Astrocyte (in vitro differentiated cells and primary cell): ENCODE measurements around the gene SUGCT. TPM values are rescaled to one million over a fixed set of nuclear protein-coding genes. Genes with fewer than 3 reads are reported as not detected.
A peak's percentile ranks its signal among the peaks of the same experiment; 100 is the strongest.

Experiments used
- DNase-seq: peaks from one replicate; pipeline ENCODE4 v3.0.0-alpha.2; 2010; ENCODE audit warnings: low read depth
- FAIRE-seq: peaks from 2 replicates; lab custom pipeline; 2011; peaks lifted over from hg19 to GRCh38; lab: Jason Lieb, UNC
- H2AFZ ChIP-seq: 2 replicates; pipeline ENCODE4 v1.6.0; 2012; ENCODE audit warnings: low read depth, low read length, inconsistent platforms
- H3K27ac ChIP-seq: 2 replicates; pipeline ENCODE4 v1.5.1; 2011; ENCODE audit warnings: low read depth, low read length, inconsistent platforms
- H3K27me3 ChIP-seq: 2 replicates; pipeline ENCODE4 v1.6.0; 2011; ENCODE audit warnings: low read length, inconsistent platforms; ENCODE audit not compliant: insufficient read depth
- H3K36me3 ChIP-seq: 2 replicates; pipeline ENCODE4 v1.5.1; 2011; ENCODE audit warnings: low read length, inconsistent platforms; ENCODE audit not compliant: insufficient read depth
- H3K4me1 ChIP-seq: 2 replicates; pipeline ENCODE4 v1.5.1; 2011; ENCODE audit warnings: low read length, inconsistent platforms; ENCODE audit not compliant: insufficient read depth
- H3K4me2 ChIP-seq: 2 replicates; pipeline ENCODE4 v1.6.0; 2012; ENCODE audit warnings: low read length, inconsistent platforms
- H3K4me3 ChIP-seq: 2 replicates; pipeline ENCODE4 v1.5.1; 2011; ENCODE audit warnings: low read depth, mild to moderate bottlenecking, low read length, inconsistent platforms; ENCODE audit not compliant: insufficient read depth
- H3K79me2 ChIP-seq: 2 replicates; pipeline ENCODE4 v1.6.0; 2012; ENCODE audit warnings: mild to moderate bottlenecking, low read length, inconsistent platforms; ENCODE audit not compliant: insufficient read depth
- H3K9ac ChIP-seq: 2 replicates; pipeline ENCODE4 v1.6.0; 2012; ENCODE audit warnings: mild to moderate bottlenecking, low read length, inconsistent platforms
- H3K9me3 ChIP-seq: 2 replicates; pipeline ENCODE4 v1.5.1; 2012; ENCODE audit warnings: low read depth, mild to moderate bottlenecking, low read length, inconsistent platforms; ENCODE audit not compliant: insufficient read depth
- H4K20me1 ChIP-seq: 2 replicates; pipeline ENCODE4 v1.6.0; 2012; ENCODE audit warnings: low read length, inconsistent platforms; ENCODE audit not compliant: insufficient read depth
- H3K27ac Mint-ChIP-seq: one replicate; pipeline ENCODE4 v1.8.0; 2021; ENCODE audit warnings: mild to moderate bottlenecking, mixed read lengths; ENCODE audit not compliant: unreplicated experiment
- H3K27me3 Mint-ChIP-seq: one replicate; pipeline ENCODE4 v1.8.0; 2021; ENCODE audit warnings: low read depth, mixed read lengths; ENCODE audit not compliant: unreplicated experiment
- H3K36me3 Mint-ChIP-seq: one replicate; pipeline ENCODE4 v1.8.0; 2021; ENCODE audit warnings: low read depth, mixed read lengths; ENCODE audit not compliant: unreplicated experiment
- H3K4me1 Mint-ChIP-seq: one replicate; pipeline ENCODE4 v1.8.0; 2021; ENCODE audit warnings: low read depth, mixed read lengths; ENCODE audit not compliant: unreplicated experiment
- H3K4me3 Mint-ChIP-seq: one replicate; pipeline ENCODE4 v1.8.0; 2021; ENCODE audit warnings: mild to moderate bottlenecking, moderate library complexity, mixed read lengths; ENCODE audit not compliant: unreplicated experiment
- H3K9me3 Mint-ChIP-seq: one replicate; pipeline ENCODE4 v1.8.0; 2021; ENCODE audit warnings: mild to moderate bottlenecking, mixed read lengths; ENCODE audit not compliant: unreplicated experiment
- EZH2 ChIP-seq: IDR thresholded peaks from 2 replicates; pipeline ENCODE4 v1.6.1; 2012; ENCODE audit warnings: mild to moderate bottlenecking, low read length, inconsistent platforms; ENCODE audit not compliant: insufficient read depth
- total RNA-seq: library from RNA; stranded (reverse); gene quantifications from 2 replicates; pipeline ENCODE4 v1.2.1, GENCODE V29; 2021
- TF ChIP-seq, protein P1 (sequence below): IDR thresholded peaks from 2 replicates; pipeline ENCODE4 v1.5.1; 2011; ENCODE audit warnings: low read depth, mild to moderate bottlenecking, inconsistent platforms, low read length, moderate library complexity; ENCODE audit not compliant: insufficient read depth

SUGCT gene
- total RNA-seq, 1 donor from 2014 or later, result 15.5 TPM

DNA sequence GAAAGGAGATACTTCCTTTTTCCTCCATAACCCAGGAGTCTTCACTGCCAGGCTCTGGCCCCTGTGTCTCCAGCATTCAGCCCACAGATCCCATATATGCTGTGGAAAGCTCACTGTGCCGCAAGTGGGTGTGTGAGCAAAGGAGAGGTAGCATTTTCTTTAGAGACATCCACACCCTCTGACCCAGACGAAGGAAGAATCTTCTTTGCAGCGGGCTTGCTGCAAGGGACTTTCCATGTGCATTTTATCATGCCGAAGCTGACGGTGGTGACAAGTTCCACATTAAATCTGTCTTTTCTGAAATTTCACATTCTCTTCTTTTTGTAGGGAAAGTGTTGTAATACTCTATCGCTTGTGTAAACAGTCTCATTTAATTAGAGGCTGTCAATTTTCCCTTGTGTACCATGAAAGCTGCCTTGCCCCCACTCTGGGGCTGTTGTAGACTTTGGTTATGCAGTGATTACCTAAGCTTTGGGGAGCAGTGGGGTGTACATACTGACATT, 409.5 kb downstream of the SUGCT start:
- Mint-ChIP-seq H3K36me3 (no peaks in the 10 kb centered on the region), H3K9me3 (peaks cover 2% of the 10 kb centered on the region), H3K4me3 (no peak overlapping the region), H3K27ac (no peak overlapping the region), H3K4me1 (peaks cover 35% of the 10 kb centered on the region), H3K27me3 (no peaks in the 10 kb centered on the region)
- Histone ChIP-seq H3K4me3 (no peak overlapping the region), H3K79me2 (no peaks in the 10 kb centered on the region), H4K20me1 (no peaks in the 10 kb centered on the region), H3K9me3 (no peaks in the 10 kb centered on the region), H3K27ac (no peak overlapping the region), H3K9ac (no peak overlapping the region), H3K4me1 (no peaks in the 10 kb centered on the region), H2AFZ (no peak overlapping the region), H3K27me3 (no peaks in the 10 kb centered on the region), H3K4me2 (no peak overlapping the region), H3K36me3 (no peaks in the 10 kb centered on the region)
- TF ChIP-seq, protein P1, sequence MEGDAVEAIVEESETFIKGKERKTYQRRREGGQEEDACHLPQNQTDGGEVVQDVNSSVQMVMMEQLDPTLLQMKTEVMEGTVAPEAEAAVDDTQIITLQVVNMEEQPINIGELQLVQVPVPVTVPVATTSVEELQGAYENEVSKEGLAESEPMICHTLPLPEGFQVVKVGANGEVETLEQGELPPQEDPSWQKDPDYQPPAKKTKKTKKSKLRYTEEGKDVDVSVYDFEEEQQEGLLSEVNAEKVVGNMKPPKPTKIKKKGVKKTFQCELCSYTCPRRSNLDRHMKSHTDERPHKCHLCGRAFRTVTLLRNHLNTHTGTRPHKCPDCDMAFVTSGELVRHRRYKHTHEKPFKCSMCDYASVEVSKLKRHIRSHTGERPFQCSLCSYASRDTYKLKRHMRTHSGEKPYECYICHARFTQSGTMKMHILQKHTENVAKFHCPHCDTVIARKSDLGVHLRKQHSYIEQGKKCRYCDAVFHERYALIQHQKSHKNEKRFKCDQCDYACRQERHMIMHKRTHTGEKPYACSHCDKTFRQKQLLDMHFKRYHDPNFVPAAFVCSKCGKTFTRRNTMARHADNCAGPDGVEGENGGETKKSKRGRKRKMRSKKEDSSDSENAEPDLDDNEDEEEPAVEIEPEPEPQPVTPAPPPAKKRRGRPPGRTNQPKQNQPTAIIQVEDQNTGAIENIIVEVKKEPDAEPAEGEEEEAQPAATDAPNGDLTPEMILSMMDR, result no peak
- TF ChIP-seq EZH2, result no peak
- FAIRE-seq, result no peak
- no peak for DNase-seq

DNA sequence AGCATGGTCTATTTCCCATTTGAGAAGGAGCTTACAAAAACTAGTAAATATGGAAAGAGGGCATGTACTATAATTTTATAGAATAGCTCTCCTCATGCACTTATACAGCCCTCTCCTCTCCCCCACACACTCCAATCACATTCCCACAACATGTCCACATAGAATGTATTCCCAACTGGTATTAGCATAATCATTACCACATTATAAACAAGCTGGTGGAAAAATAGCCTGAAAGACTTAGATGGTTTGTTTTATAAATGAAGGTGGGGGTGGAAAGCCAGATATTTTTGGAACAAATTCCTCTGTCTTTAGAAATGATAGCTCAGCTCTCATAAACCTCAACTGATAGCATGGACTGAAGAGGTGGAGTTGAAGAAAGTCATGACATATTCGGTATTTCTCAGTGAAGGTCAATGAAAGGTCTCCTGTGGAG, 410.1 kb downstream of the SUGCT start:
- Histone ChIP-seq H3K9me3 (no peaks in the 10 kb centered on the region), H3K4me1 (no peaks in the 10 kb centered on the region), H3K27ac (no peak overlapping the region), H3K4me2 (no peak overlapping the region), H3K79me2 (no peaks in the 10 kb centered on the region), H3K4me3 (no peak overlapping the region), H3K36me3 (no peaks in the 10 kb centered on the region), H3K9ac (no peak overlapping the region), H4K20me1 (no peaks in the 10 kb centered on the region), H2AFZ (no peak overlapping the region), H3K27me3 (no peaks in the 10 kb centered on the region)
- Mint-ChIP-seq H3K4me3 (no peak overlapping the region), H3K9me3 (peaks cover 2% of the 10 kb centered on the region), H3K36me3 (no peaks in the 10 kb centered on the region), H3K27me3 (no peaks in the 10 kb centered on the region), H3K4me1 (peaks cover 35% of the 10 kb centered on the region), H3K27ac (no peak overlapping the region)
- DNase-seq (peak; percentile 84), FAIRE-seq (no peak)
- TF ChIP-seq EZH2, result no peak
- TF ChIP-seq, protein P1, result no peak

DNA sequence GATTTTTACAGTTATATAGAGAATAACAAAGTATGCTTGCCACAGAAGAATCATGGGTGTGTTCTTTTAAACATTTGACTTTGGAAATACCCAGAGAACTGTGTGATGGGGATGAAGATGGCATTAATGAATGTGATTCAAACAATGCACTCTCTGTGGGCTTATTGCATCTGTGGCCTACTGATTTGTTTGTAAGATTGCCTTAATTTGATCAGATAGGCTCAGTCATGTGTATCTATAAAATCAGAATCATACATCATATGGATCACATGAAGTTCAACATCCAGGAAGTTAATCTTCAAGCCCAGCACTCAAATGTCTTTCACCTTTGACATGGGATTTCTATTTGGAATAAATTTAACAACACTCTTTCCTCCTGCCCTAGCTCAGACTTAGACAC, 410.9 kb downstream of the SUGCT start:
- Histone ChIP-seq H3K9ac (no peak overlapping the region), H3K27ac (no peak overlapping the region), H3K4me3 (no peak overlapping the region), H3K4me1 (no peaks in the 10 kb centered on the region), H3K4me2 (no peak overlapping the region), H3K27me3 (no peaks in the 10 kb centered on the region), H3K79me2 (no peaks in the 10 kb centered on the region), H3K9me3 (no peaks in the 10 kb centered on the region), H2AFZ (no peak overlapping the region), H4K20me1 (no peaks in the 10 kb centered on the region), H3K36me3 (no peaks in the 10 kb centered on the region)
- Mint-ChIP-seq H3K4me1 (peaks cover 35% of the 10 kb centered on the region), H3K27ac (peak overlapping the region; percentile 28), H3K4me3 (no peak overlapping the region), H3K9me3 (peaks cover 2% of the 10 kb centered on the region), H3K27me3 (no peaks in the 10 kb centered on the region), H3K36me3 (no peaks in the 10 kb centered on the region)
- no peak for DNase-seq
- no peak for FAIRE-seq
- TF ChIP-seq, protein P1, result no peak
- no peak for TF ChIP-seq EZH2
